WERI-Rb-1 (cell line): ENCODE measurements around the gene CDK10.
"Not testable (repeated sequence)": the region's sequence is repeated elsewhere in the genome, so short reads cannot be mapped to it uniquely, and the experiment has no call there.

ENCODE experiments used
- DNase-seq: peaks from one replicate; pipeline ENCODE4 v3.0.0-alpha.2; 2020
- H3K27ac ChIP-seq: fragments of 250-450 bp; sonication (Bioruptor Pico); 2 replicates; pipeline ENCODE4 v1.5.1; 2020; ENCODE audit warnings: mild to moderate bottlenecking, moderate library complexity
- H3K27me3 ChIP-seq: fragments of 250-450 bp; sonication (Bioruptor Pico); 2 replicates; pipeline ENCODE4 v1.5.1; 2021; ENCODE audit warnings: mild to moderate bottlenecking, low read depth, moderate library complexity; ENCODE audit not compliant: insufficient read depth, severe bottlenecking
- H3K36me3 ChIP-seq: fragments of 250-450 bp; sonication (Bioruptor Pico); 2 replicates; pipeline ENCODE4 v1.5.1; 2020; ENCODE audit warnings: mild to moderate bottlenecking, moderate library complexity
- H3K4me3 ChIP-seq: 2 replicates; pipeline ENCODE4 v1.5.1; 2011; ENCODE audit warnings: low read depth, mild to moderate bottlenecking, control low read depth, low read length
- H3K9me3 ChIP-seq: fragments of 250-450 bp; sonication (Bioruptor Pico); 2 replicates; pipeline ENCODE4 v1.5.1; 2021; ENCODE audit warnings: mild to moderate bottlenecking, moderate library complexity; ENCODE audit not compliant: severe bottlenecking
- CTCF ChIP-seq: IDR thresholded peaks from 2 replicates; pipeline ENCODE4 v1.5.1; 2011; ENCODE audit warnings: low read depth, mild to moderate bottlenecking, control low read depth, inconsistent platforms, low read length

Gene CDK10

GRCh38 chr16:89660146-89660545, 26.3 kb upstream of the CDK10 start:
- no peak overlapping the region for H3K4me3 ChIP-seq
- no peak overlapping the region for H3K27ac ChIP-seq
- TF ChIP-seq CTCF, result no peak
- no peaks in the 10 kb centered on the region for H3K9me3 ChIP-seq
- no peak for DNase-seq
- H3K36me3 ChIP-seq, result peaks cover 23% of the 10 kb centered on the region
- H3K27me3 ChIP-seq, result no peaks in the 10 kb centered on the region

GRCh38 chr16:89661215-89661614, 25.3 kb upstream of the CDK10 start:
- H3K4me3 ChIP-seq, result no peak overlapping the region
- peaks cover 23% of the 10 kb centered on the region for H3K36me3 ChIP-seq
- DNase-seq, result no peak
- H3K27ac ChIP-seq, result no peak overlapping the region
- H3K9me3 ChIP-seq, result no peaks in the 10 kb centered on the region
- no peaks in the 10 kb centered on the region for H3K27me3 ChIP-seq
- no peak for TF ChIP-seq CTCF

- H3K36me3 ChIP-seq, result peaks cover 23% of the 10 kb centered on the region
- H3K9me3 ChIP-seq, H3K27ac ChIP-seq, DNase-seq, H3K4me3 ChIP-seq, H3K27me3 ChIP-seq: not testable (repeated sequence)
Measured at GRCh38 chr16:89664238-89664637, 22.3 kb upstream of the CDK10 start.

GRCh38 chr16:89667000-89667399, 19.5 kb upstream of the CDK10 start:
- H3K36me3 ChIP-seq, H3K27me3 ChIP-seq, H3K27ac ChIP-seq, H3K4me3 ChIP-seq, H3K9me3 ChIP-seq: not testable (repeated sequence)
- TF ChIP-seq CTCF, result peak; percentile 50; the same call in 1 of the 2 replicates
- peak; percentile 41 for DNase-seq

- Histone ChIP-seq H3K27ac (no peak overlapping the region), H3K9me3 (no peaks in the 10 kb centered on the region), H3K27me3 (no peaks in the 10 kb centered on the region), H3K36me3 (no peaks in the 10 kb centered on the region), H3K4me3 (no peak overlapping the region)
- DNase-seq, result no peak
- TF ChIP-seq CTCF, result no peak
Measured at GRCh38 chr16:89667633-89668032, 18.9 kb upstream of the CDK10 start.

- TF ChIP-seq CTCF, result no peak
- Histone ChIP-seq H3K9me3 (no peaks in the 10 kb centered on the region), H3K36me3 (no peaks in the 10 kb centered on the region), H3K4me3 (no peak overlapping the region), H3K27ac (no peak overlapping the region), H3K27me3 (no peaks in the 10 kb centered on the region)
- DNase-seq, result no peak
Measured at GRCh38 chr16:89668790-89669158, 17.7 kb upstream of the CDK10 start.
